Nephron (organoid): ENCODE measurements around the gene PRR5L.
A peak's percentile ranks its signal among the peaks of the same experiment; 100 is the strongest.

ENCODE experiments used
- H3K27ac Mint-ChIP-seq, 3 experiments: 2 replicates each; pipeline ENCODE4 v1.8.0; 2020; ENCODE audit warnings: mixed read lengths in 3 of 3, mild to moderate bottlenecking in 2 of 3, moderate library complexity in 1 of 3
- H3K27me3 Mint-ChIP-seq: 2 replicates; pipeline ENCODE4 v1.8.0; 2021; ENCODE audit warnings: low read depth, mild to moderate bottlenecking, moderate library complexity, mixed read lengths
- H3K36me3 Mint-ChIP-seq: 2 replicates; pipeline ENCODE4 v1.8.0; 2020; ENCODE audit warnings: low read depth, mixed read lengths
- H3K4me1 Mint-ChIP-seq: 2 replicates; pipeline ENCODE4 v1.8.0; 2020; ENCODE audit warnings: mixed read lengths
- H3K4me3 Mint-ChIP-seq, 3 experiments: 2 replicates each; pipeline ENCODE4 v1.8.0; 2020; ENCODE audit warnings: mild to moderate bottlenecking in 3 of 3, mixed read lengths in 3 of 3, moderate library complexity in 2 of 3
- H3K9me3 Mint-ChIP-seq: 2 replicates; pipeline ENCODE4 v1.8.0; 2020; ENCODE audit warnings: mixed read lengths
- CTCF ChIP-seq, 3 experiments: fragments of 200-600 bp; sonication (generic); IDR thresholded peaks; one replicate each; pipeline ENCODE4 v1.5.0; 2021; ENCODE audit warnings: antibody characterized with exemption in 3 of 3; ENCODE audit not compliant: unreplicated experiment in 3 of 3

PRR5L gene

GRCh38 chr11:36371181-36371580, 75.1 kb downstream of the PRR5L start:
- H3K27me3 Mint-ChIP-seq = peaks cover 37% of the 10 kb centered on the region
- no peak overlapping the region for H3K27ac Mint-ChIP-seq
- TF ChIP-seq CTCF (IDR thresholded peaks at IDR 0.05; ENCODE audit: unreplicated experiment in 3 of 3) = no peak
- peaks cover 22% of the 10 kb centered on the region for H3K4me1 Mint-ChIP-seq
- no peaks in the 10 kb centered on the region for H3K36me3 Mint-ChIP-seq
- H3K9me3 Mint-ChIP-seq = no peaks in the 10 kb centered on the region
- no peak overlapping the region for H3K4me3 Mint-ChIP-seq

- Mint-ChIP-seq H3K4me3 (no peak overlapping the region), H3K27me3 (peaks cover 40% of the 10 kb centered on the region), H3K9me3 (no peaks in the 10 kb centered on the region), H3K27ac (no peak overlapping the region), H3K4me1 (peaks cover 22% of the 10 kb centered on the region), H3K36me3 (no peaks in the 10 kb centered on the region)
- no peak for TF ChIP-seq CTCF (IDR thresholded peaks at IDR 0.05; ENCODE audit: unreplicated experiment in 3 of 3)
Observed at GRCh38 chr11:36371590-36371989, 75.5 kb downstream of the PRR5L start.

- Mint-ChIP-seq H3K27me3 (peaks cover 44% of the 10 kb centered on the region), H3K9me3 (no peaks in the 10 kb centered on the region), H3K27ac (no peak overlapping the region), H3K4me3 (no peak overlapping the region), H3K36me3 (no peaks in the 10 kb centered on the region), H3K4me1 (peaks cover 22% of the 10 kb centered on the region)
- no peak for TF ChIP-seq CTCF (IDR thresholded peaks at IDR 0.05; ENCODE audit: unreplicated experiment in 3 of 3)
Observed at GRCh38 chr11:36372101-36372771, 76.1 kb downstream of the PRR5L start.

- Mint-ChIP-seq H3K9me3 (no peaks in the 10 kb centered on the region), H3K4me3 (peak overlapping the region in 2 of 3 experiments; percentile 29 to 34), H3K27ac (peak overlapping the region in 2 of 3 experiments; percentile 45 to 52), H3K36me3 (no peaks in the 10 kb centered on the region), H3K4me1 (peaks cover 23% of the 10 kb centered on the region), H3K27me3 (peaks cover 55% of the 10 kb centered on the region)
- no peak for TF ChIP-seq CTCF (IDR thresholded peaks at IDR 0.05; ENCODE audit: unreplicated experiment in 3 of 3)
Observed at GRCh38 chr11:36373016-36374010, 77.2 kb downstream of the PRR5L start.

GRCh38 chr11:36374726-36375125, 78.6 kb downstream of the PRR5L start:
- H3K27ac Mint-ChIP-seq = no peak overlapping the region
- no peaks in the 10 kb centered on the region for H3K36me3 Mint-ChIP-seq
- H3K4me1 Mint-ChIP-seq = peaks cover 23% of the 10 kb centered on the region
- peak overlapping the region; percentile 8 to 56 (median 55) for H3K4me3 Mint-ChIP-seq
- no peaks in the 10 kb centered on the region for H3K9me3 Mint-ChIP-seq
- H3K27me3 Mint-ChIP-seq = peaks cover 64% of the 10 kb centered on the region
- no peak for TF ChIP-seq CTCF (IDR thresholded peaks at IDR 0.05; ENCODE audit: unreplicated experiment in 3 of 3)
